HG02610 (cell line): Measurements from ENCODE around the gene ZBTB7C.

ENCODE experiments used
- ATAC-seq: cut with Tn5 transposase; IDR thresholded peaks from one replicate; pipeline ENCODE4 v1.9.1; 2021; ENCODE audit warnings: mild to moderate bottlenecking, moderate library complexity; ENCODE audit not compliant: unreplicated experiment

Gene ZBTB7C

DNA sequence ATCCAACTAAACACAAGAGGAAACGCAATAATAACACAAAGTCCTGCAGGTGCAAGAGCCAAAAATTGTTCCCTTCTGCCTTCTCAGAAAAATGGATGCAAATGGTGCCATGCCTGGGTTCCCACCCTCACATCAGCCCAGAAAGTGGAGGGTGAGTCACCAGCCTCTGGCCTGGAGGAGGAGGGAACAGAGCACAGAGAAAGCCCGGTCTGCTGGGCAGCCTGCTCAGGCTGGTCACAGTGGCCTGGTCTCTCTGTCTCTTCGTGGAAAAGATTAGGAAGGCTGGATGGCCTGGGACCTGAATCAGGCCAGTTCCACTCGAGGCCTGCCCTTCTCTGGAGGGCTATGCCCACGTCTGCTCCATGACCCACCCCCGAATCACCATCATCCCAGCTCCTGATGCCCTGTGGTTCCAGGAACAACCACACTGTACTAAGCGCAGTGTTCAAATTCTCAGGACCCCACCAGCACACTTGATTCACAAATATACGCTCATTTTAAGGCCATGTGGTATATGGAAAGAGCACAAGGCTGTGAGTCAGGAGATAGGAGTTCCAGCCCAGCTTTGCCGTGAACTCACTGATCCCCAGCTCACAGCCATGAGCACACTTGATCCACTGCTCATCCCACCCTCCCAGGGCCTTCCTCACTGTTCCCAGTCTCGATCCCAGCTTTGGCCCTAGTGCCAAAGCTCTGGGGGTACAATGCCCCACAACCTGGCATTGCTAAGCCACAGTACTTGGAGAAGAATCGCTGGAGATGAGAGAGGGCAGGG is 82.1 kb downstream of the ZBTB7C start:
- ATAC-seq: no peak

DNA sequence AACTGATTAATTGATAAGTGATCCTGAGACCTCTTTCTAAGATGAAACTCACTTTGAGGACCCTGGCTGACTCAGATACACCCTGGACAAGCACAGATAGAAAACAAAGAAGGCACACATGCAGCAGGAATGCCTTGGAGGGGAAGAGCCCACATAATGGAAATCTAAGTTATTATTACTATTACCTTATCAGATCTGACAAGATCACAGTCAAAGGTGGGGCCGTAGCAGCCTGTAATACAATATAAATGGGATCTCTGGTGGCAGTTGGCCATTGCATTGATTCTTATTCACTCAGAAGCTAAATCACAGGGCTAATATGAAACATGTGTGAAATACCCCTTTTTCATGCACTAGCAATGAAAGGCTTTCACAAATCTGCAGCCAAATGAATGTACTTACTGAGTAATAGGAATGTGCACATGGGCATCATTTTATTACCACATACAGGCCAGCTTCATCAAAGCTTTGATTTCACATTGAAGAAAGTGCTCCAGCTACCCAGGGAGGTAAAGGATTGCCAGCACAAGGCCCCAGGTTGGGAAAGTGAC is 84.0 kb downstream of the ZBTB7C start:
- ATAC-seq: no peak

DNA sequence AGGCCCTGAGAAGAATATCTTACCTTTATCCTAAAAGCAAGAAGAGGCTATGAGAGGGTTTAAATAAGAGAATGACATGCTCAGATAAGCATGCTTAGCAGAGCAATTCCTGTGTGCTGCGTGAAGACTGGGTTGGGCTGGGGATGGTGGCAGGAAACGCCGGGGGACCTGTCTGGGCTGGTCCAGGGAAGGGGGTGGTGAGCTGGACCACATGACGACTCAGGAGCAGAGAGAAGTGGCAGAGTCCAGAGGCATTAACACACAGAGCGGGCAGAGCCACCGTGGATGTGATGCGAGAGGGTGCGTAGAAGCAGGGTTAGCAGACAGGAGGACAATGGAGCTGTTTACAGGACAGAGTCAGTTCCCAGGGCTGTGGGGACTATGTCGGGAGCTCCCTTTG is 84.5 kb downstream of the ZBTB7C start:
- no peak for ATAC-seq

DNA sequence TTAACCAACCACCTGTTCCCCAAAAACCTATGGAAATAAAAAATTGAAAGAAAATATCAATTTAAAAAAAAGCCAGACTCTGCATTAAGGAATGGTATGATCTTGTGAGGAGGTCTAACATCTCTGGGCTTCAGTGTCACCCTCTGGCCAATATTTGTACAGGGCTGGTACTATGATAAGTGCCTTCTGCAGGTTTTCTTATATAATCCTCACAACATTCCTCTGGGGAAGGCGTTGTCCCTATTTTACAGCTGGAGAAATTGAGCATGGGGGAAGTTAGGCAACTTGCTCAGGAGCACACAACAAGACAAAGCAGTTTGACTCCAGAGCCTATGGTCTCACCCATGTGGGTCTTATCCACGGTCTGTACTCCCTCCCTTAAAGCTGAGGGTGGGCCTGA is 86.0 kb downstream of the ZBTB7C start:
- ATAC-seq: no peak

DNA sequence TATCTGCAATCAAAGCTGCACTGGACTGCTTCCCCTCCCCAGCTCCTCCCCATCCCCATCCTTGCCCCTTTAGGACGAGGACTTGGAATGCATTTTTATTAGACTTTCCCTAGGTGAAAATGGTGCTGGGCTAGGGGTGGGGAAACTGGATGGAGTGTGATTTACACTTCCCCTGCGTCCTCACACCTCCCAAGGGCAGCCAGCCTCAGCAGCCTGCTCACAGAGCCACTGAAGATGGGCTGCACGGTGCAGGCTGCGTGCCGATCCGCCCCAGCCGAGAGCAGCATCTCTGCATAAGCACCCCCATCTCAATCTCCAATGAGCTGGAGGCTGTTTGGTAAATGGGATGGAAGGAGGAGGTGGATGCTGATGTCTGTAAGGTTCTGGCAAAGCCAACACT is 87.6 kb downstream of the ZBTB7C start:
- no peak for ATAC-seq

DNA sequence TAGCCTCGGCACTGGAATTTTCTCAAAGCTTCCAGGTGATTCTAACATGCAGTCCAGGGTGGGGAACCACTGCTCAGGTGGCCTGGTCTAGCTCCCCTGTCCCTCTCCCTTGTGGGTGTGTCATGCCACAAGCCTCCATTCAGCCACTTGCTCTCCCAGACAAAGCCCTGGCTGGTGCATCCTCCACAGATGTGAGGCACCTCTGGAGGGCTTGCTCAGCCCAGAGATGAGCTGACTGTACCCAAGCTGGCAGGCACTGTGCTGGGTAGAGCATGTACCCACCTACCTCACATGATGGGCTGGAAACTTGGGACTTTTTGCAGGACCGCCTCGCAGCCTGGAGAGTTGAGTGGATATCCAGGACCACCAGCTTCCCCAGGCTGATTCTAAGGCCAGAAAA is 88.1 kb downstream of the ZBTB7C start:
- no peak for ATAC-seq

DNA sequence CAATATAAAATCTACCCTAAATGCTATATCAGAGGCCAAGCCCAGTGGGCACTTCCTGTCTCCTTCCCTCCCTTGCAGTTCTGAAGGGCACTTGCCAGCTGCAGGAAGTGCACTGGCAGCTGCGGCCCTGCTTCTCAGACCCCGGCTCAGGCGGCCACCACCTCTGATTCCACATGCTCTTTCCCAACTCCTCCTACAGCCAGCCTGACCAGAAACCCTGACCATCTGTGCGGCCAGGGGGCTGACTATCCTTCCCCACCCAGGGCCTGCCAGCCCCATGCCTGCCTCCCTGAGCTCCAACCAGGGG is 88.6 kb downstream of the ZBTB7C start:
- no peak for ATAC-seq

DNA sequence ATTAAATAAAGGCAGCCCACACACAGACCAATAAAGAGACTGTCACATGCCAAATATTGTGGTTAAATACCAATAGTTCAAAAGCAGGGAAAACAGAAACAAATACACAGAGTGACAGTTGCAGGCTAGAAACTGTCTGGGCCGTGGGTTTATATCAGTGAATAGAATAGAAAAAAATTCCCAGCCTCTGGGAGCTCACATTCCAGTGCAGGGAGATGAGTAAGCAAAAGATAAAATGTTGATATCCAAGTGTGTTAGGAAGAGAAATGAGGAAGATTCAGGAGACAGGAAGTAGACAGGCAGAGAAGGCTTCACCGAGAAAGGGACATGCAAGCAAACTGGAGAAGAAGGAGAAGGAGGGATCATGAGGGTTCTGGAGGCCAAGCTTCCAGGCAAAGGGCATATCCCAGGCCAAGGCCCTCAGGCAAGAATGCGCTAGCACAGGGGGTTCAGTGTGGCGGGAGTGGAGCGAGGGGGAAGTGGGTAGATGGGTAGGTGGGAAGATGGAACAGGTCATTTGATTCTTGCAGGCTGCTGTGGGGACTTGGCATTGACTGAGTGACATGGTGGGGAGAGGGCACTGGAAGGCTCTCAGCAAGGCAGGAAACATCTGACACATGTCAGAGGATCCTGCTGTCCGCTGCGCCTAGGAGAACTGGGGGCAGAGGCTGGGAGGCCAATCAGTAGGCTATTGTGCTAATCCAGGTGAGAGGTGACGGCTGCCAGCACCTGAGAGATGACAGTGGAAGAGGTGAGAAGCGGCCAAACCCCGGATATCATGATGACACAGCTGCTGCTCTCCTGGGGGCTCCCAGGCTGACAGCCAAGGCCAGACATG is 89.2 kb downstream of the ZBTB7C start:
- no peak for ATAC-seq

DNA sequence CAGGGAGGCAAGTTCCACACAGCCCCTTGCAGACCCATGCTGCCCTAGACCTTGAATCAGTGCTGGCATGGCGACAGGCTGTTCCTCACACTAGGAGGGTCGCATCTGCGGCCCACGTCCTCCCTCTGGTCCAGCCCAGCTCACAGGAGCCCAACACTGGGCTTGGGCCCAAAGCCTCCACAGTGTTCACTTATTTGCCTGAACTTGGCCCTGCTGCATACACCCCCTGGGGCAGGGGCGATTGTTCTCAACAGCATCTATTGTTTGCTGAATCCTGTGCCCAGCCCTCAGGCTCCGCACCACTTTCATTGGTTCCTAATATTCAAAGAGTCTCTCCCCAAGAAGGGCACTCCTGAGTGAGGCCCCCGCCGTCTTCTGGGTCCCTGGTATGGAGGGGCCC is 90.7 kb downstream of the ZBTB7C start:
- no peak for ATAC-seq

DNA sequence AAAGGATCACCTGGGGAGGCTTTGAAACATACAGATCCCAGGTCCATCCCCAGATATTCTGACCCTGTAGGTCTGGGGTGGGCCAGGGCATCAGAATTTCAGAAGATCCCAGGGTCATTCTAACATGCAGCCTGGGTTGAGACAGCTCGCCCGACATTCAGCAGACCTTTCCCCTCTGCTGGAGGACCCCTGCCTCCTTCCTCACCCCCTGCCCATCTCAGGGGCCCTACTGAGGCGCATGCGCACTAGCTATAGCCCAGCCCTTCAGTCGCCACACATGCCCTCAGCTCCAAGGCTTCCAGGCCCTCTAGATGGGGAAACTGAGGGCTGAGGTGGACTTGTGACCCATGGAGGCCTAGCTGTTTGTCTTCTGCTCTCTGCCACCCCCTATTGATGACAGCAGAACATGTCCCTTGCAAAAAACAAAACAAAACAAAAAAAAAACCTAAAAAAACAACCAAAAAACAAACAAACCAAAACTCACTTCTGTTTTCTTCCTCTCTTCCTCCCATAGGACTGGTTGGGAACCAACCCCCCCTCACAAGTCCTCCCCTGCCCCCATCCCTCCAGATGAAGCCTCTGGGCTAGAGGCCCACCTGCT is 91.3 kb downstream of the ZBTB7C start:
- ATAC-seq: no peak

DNA sequence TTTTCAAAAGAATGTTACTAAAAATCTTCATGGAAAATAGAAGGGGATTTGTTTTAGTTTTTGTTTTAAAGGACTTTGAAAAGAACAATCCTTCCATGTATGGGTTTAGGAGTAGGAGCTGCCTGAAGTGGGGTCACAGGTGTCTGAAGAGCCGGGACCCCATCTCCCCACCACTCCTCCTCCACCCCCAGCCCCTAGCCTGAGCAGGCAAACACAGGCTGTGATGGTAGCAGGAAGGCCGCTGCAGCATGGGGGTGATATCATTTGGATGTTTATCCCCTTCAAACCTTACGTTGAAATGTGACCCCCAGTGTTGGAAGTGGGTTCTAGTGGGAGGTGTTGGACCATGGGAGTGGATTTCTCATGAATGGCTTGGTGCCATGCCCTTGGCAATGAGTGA is 93.0 kb downstream of the ZBTB7C start:
- no peak for ATAC-seq

DNA sequence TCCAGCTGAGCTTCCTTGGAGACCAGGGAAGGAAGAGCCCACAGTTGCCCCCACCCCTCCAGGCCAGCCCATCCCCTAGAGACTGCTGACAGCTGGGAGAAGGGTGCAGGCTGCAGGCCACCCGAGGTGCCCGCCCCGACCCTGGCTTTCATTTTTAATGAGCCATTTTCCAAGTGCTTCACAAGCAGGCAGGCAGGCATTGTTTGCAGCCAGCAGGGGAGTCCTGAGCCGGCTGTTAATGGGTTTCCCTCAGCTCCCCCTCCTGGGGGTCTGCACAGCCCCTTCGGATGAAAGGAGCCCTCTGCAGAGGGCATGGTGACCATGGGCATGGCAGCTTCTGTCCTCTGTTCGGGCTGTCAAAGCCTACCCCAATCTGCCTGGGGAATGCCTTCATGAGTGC is 94.5 kb downstream of the ZBTB7C start:
- ATAC-seq: no peak

DNA sequence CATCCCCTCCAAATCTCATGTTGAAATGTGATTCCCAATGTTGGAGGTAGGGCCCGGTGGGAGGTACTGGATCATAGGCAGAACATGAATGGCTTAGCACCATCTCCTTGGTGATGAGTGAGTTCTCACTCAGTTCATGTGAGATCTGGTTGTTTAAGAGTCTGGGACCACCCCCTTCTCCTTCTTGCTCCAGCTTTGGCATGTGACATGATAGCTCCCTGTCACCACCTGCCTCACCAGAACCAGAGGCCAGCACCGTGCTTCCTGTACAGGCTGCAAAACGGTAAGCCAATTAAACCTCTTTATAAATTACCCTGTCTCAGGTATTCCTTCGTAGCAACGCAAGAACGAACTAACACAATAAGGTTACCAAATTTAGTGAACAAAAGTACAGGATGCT is 95.4 kb downstream of the ZBTB7C start:
- no peak for ATAC-seq

DNA sequence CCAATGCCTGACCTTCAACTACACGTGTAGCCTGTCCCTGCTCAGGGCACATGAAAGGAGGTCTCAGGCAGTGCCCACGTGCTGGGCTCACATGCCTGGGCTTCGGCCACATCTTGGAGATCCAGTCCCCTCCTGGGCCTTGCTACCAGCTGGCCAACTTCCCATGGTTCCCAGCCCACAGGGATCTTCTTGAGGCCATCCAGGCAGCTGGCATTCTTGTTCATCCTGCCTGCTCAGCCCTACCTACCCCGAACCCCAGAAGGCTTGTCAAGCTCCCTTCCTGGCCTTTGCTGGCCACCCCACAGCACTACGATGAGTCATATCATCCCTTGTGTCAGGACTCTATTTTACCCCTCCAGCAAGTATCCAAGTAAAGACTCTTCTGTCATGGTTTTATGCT is 97.1 kb downstream of the ZBTB7C start:
- no peak for ATAC-seq

DNA sequence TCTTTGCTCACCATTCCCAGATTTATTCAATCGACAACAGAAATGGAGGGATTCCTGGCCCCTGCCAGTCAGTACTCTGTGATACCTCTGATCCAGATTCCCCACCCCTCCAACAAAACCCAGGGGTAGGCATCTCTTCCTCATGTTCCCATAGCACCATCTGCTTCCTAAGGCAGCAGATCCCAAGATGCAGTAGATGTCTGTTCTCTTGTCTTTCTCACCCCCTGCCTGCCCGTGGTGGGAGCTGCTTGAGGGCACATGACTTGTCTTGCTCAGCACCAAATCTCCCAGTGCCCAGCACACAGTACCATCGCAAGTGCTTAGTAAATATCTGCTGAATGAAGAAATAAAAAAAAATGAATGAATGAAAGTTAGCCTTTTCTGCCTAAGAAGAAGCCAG is 98.2 kb downstream of the ZBTB7C start:
- no peak for ATAC-seq

DNA sequence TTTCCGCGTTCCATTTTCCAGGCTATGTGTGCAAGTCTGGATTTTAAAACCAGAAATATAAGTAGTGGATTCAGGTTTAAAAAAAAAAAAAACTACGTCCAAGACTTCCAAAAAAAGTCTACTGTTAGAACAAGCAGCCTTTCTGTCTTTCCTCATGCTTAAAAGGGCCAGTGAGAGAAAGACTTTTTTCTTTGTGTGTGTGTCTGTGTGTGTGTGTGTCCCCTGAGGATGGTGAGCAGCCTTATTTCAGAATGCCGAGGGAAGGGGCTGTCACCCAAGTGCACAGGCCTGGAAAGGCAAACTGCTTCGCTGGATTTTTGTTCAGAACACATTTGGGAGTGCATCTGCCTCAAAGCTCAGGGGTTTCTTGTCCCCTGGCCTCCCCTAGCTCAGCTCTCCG is 98.8 kb downstream of the ZBTB7C start:
- ATAC-seq: no peak

DNA sequence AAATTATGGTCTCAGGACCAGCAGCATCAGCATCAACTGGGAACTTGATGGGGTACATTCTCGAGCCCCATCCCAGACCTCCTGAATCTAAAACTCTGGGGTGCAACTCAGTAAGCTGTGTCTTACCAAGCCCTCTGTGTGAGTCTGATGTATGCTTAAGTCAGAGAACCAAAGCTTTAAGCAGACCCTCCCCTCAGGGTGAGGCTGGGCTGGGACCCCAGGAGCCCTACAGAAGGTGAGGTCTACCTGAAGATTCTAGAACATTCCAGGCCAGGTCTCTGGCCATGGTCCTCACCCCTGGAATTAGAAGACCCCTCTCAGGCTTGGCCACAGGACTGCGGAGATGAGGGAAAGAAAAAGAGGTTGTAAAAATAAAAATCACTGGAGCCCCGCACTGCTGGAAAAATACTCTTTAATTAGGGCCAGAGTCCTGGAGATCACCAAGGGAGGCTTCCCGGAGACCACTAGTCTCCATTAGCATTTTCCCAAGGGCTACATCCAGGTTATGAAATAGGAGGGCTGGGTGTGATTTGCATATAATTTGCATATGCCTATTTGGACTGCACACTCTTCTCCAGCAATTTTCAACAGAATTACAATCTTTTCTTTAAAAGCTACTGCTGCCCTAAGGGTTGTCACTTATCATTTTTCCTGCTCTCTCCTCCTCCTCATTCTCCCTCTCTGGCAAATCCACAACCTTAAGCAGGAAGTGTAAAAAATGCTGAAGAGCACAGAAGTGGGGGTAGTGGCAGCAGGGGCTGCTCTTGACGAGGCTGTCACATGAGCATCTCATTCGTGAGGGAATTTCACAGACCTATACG is 100.2 kb downstream of the ZBTB7C start:
- ATAC-seq: no peak

DNA sequence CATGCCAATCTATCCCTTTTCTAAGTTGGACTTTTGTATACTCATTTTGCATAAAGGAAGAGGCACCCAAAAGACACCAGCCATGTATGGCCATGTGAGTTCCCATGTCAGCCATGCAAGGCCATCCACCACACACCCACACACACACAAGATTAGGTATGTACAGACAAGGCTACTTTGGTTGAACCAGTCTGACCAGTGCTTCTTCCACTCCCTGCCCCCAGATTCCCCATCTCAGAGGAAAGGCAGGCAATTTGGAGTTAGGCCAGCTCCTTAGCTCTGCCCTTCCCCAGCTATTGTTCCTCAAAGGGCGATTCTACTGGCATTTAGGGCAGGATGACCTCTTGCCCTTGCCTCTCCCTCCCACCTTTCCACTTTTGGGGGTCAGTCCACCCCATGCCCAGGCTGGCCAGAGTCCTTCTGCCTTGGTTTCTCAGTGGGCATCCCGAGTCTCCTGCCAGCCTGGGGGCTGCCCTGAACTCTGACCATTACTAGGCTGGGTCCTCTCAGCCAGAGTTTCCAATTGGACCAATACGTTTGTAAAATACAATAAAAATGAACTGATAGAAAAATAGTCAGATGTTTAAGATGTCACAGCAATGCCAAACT is 101.1 kb downstream of the ZBTB7C start:
- ATAC-seq: no peak

DNA sequence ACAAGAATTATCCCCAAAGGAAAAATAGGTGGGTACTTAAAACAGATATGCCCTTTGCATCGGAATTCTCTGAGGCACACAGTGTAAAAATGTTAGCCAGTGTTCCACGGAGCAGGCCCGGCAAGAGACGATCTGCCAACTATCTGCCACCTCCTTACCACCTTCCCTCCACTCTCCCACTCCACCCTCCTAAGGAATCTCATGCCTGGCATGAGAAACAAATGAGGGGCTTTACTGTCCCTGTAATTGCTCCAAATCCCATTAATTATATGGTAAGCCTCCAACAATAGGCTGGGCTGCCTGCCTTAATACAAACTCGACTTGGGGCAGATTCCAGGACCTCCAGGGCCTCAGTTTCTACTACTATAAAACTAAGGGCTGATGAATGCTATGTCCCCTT is 102.3 kb downstream of the ZBTB7C start:
- no peak for ATAC-seq

DNA sequence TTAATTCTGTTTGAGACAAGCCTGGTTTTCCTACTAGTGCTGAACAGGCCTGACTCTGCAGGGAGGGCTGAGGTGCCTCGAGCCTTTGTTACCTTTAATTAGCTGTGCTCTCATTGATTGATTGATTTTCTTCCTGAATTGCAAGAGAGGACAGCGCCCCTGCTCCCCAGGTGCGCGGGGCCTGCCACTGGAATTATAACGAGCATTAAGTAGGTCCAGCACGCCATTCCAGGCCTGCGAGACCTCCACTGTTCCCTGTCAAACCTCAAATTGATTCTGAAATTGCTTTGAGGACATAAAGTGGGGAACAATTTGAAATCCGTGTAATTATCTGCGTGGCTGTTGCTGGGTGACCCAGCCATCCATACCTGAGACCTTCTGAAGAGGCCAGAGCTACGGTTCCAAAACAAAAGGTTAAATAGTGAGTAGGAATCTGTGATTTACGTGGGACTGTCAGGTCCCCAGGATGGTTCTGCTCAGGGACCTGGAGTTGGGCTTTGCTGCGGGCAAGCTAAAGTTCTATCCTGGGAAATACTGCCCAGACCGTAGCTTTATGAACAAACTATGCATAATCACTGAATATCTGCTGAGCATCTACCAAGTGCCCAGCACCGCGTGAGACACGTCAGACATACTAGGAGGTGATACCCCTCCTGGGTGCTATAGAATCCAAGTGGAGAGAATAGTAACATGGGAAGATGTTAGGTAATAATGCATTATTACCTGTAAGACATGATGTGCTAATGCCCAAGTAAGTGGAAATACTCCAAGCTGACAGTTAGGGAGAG is 104.1 kb downstream of the ZBTB7C start:
- ATAC-seq: no peak
